K562 (cell line): ENCODE measurements around the gene CHD6. TPM values are rescaled to one million over a fixed set of nuclear protein-coding genes. Genes with fewer than 3 reads are reported as not detected.

Source experiments
- ATAC-seq: fragments of 200-7000 bp; cut with Tn5 transposase; 3 replicates; pipeline ENCODE4 v1.9.1; 2020; ENCODE audit warnings: moderate library complexity
- BruUV-seq: library from RNA; stranded (reverse); fragments of 400-500 nt; replicated peaks from 2 replicates; lab custom pipeline; 2021; lab: Mats Ljungman, UMichigan
- CTCF ChIA-PET: fragments of 300-600 bp; formaldehyde crosslinking; extraction: SDS; loops from one replicate; lab custom pipeline; 2021; ENCODE audit warnings: low intra/inter-chr PET ratio; lab: Yijun Ruan, JAX
- POLR2A ChIA-PET: fragments of 300-600, 350-650 bp; sonication (Branson Sonifier 250); formaldehyde crosslinking; extraction: SDS; loops from one replicate; lab custom pipeline; 2021; ENCODE audit warnings: antibody characterized with exemption, inconsistent platforms; lab: Yijun Ruan, JAX
- DNase-seq, 4 experiments: peaks; one replicate each; pipeline versions ENCODE4 v3.0.0 to v3.0.0-alpha.2; 2011 to 2018; ENCODE audit warnings: low spot score in 3 of 4, mixed read lengths in 3 of 4; ENCODE audit errors: extremely low read depth in 1 of 4
- FAIRE-seq: peaks from 2 replicates; lab custom pipeline; 2011; peaks lifted over from hg19 to GRCh38; lab: Jason Lieb, UNC
- H2AFZ ChIP-seq: 2 replicates; pipeline ENCODE4 v1.6.0; 2011; ENCODE audit warnings: low read depth, low read length, control low read depth, inconsistent platforms
- H3K27ac ChIP-seq: fragments of 200-600 bp; 3 replicates; pipeline ENCODE4 v1.8.0; 2011; ENCODE audit warnings: low read depth, mild to moderate bottlenecking, control low read depth, inconsistent platforms, low read length, moderate library complexity, mixed read lengths; ENCODE audit errors: extremely low read depth
- H3K27me3 ChIP-seq, 2 experiments: fragments of 300-600 bp in 1 of 2; 2 replicates in 1 of 2; 3 replicates in 1 of 2; pipeline versions ENCODE4 v1.6.0 to v1.8.0; 2011; ENCODE audit warnings: inconsistent platforms in 2 of 2, low read length in 2 of 2, mild to moderate bottlenecking in 1 of 2, mixed read lengths in 1 of 2, moderate library complexity in 1 of 2; ENCODE audit not compliant: control insufficient read depth in 2 of 2, insufficient read depth in 2 of 2
- H3K36me3 ChIP-seq: fragments of 300-600 bp; 3 replicates; pipeline ENCODE4 v1.8.0; 2011; ENCODE audit warnings: mild to moderate bottlenecking, low read length, inconsistent platforms; ENCODE audit not compliant: control insufficient read depth, insufficient read depth
- H3K4me1 ChIP-seq, 2 experiments: fragments of 200-600 bp in 1 of 2; replicated peaks in 1 of 2; 2 replicates in 1 of 2; 3 replicates in 1 of 2; pipeline versions ENCODE4 v1.5.1 to v1.8.0; 2011; ENCODE audit warnings: inconsistent platforms in 2 of 2, low read length in 2 of 2, mild to moderate bottlenecking in 1 of 2, mixed read lengths in 1 of 2, moderate library complexity in 1 of 2; ENCODE audit not compliant: control insufficient read depth in 2 of 2, insufficient read depth in 2 of 2
- H3K4me2 ChIP-seq: 2 replicates; pipeline ENCODE4 v1.6.1; 2011; ENCODE audit warnings: low read length, control low read depth, inconsistent platforms, mixed read lengths; ENCODE audit not compliant: insufficient read depth
- H3K4me3 ChIP-seq: fragments of 200-600 bp; sonication (generic), shearing (Covaris generic); 2 replicates; pipeline ENCODE4 v1.5.1; 2016; ENCODE audit warnings: control low read depth, inconsistent platforms
- H3K79me2 ChIP-seq: fragments of 200-600 bp; 3 replicates; pipeline ENCODE4 v1.8.0; 2011; ENCODE audit warnings: low read length, inconsistent platforms; ENCODE audit not compliant: control insufficient read depth, insufficient read depth
- H3K9ac ChIP-seq, 2 experiments: 2 replicates each; pipeline versions ENCODE4 v1.6.0 to v1.6.1; 2011; ENCODE audit warnings: low read depth in 2 of 2, low read length in 2 of 2, control low read depth in 1 of 2, inconsistent platforms in 1 of 2, mild to moderate bottlenecking in 1 of 2, mixed read lengths in 1 of 2; ENCODE audit not compliant: insufficient read depth in 1 of 2
- H3K9me1 ChIP-seq: one replicate; pipeline ENCODE4 v1.6.0; 2011; ENCODE audit warnings: inconsistent platforms, mild to moderate bottlenecking, low read length, moderate library complexity; ENCODE audit not compliant: control insufficient read depth, insufficient read depth
- H3K9me3 ChIP-seq: replicated peaks from 2 replicates; pipeline ENCODE4 v1.5.1; 2011; ENCODE audit warnings: low read depth, low read length, inconsistent platforms; ENCODE audit not compliant: control insufficient read depth, insufficient read depth
- H4K20me1 ChIP-seq: replicated peaks from 2 replicates; pipeline ENCODE4 v1.6.1; 2011; ENCODE audit warnings: low read length, inconsistent platforms, mixed read lengths; ENCODE audit not compliant: control insufficient read depth, insufficient read depth
- ATF1 ChIP-seq, 2 experiments: fragments of 450-650 bp in 1 of 2; IDR thresholded peaks; 2 replicates each; pipeline ENCODE4 v1.6.1; 2016; ENCODE audit warnings: missing compliant biosample characterization in 1 of 2, missing genetic modification characterization in 1 of 2
- GTF2E2 ChIP-seq: fragments of 200-800 bp; sonication (Bioruptor generic); IDR thresholded peaks from 2 replicates; pipeline ENCODE4 v1.6.1; 2016; ENCODE audit warnings: missing genetic modification characterization, missing compliant biosample characterization
- MTA3 ChIP-seq: fragments of 450-650 bp; formaldehyde crosslinking; IDR thresholded peaks from 2 replicates; pipeline ENCODE4 v1.6.1; 2017; ENCODE audit warnings: mild to moderate bottlenecking, borderline replicate concordance
- PKNOX1 ChIP-seq: fragments of 450-650 bp; IDR thresholded peaks from 2 replicates; pipeline ENCODE4 v1.6.1; 2016
- POLR3A ChIP-seq: IDR thresholded peaks from 2 replicates; pipeline ENCODE4 v1.6.1; 2011; ENCODE audit warnings: borderline replicate concordance, mild to moderate bottlenecking, moderate library complexity; ENCODE audit not compliant: insufficient read length, insufficient read depth; ENCODE audit errors: extremely low read depth
- SRF ChIP-seq, 2 experiments: fragments of 250-450, 450-650 bp in 1 of 2; sonication (Bioruptor Pico) in 1 of 2; sonication (generic) in 1 of 2; formaldehyde crosslinking; IDR thresholded peaks; 2 replicates each; pipeline versions ENCODE4 v1.5.0 to v1.5.1; 2020 to 2022; ENCODE audit warnings: mild to moderate bottlenecking in 1 of 2, missing genetic modification reagents in 1 of 2
- TEAD2 ChIP-seq: fragments of 450-650 bp; IDR thresholded peaks from 2 replicates; pipeline ENCODE4 v1.6.1; 2016; ENCODE audit warnings: missing genetic modification characterization, control low read depth, missing compliant biosample characterization
- XRCC4 ChIP-seq: IDR thresholded peaks from one replicate; pipeline ENCODE4 v1.6.1; 2011; ENCODE audit not compliant: insufficient read depth, insufficient read length; ENCODE audit errors: extremely low read depth
- ZBTB26 ChIP-seq: fragments of 450-650 bp; formaldehyde crosslinking; IDR thresholded peaks from 2 replicates; pipeline ENCODE4 v1.4.0; 2022; ENCODE audit warnings: missing genetic modification characterization
- ZNF398 ChIP-seq: fragments of 250-450 bp; sonication (Bioruptor Pico); IDR thresholded peaks from 2 replicates; pipeline ENCODE4 v1.8.0; 2021; ENCODE audit warnings: moderate library complexity, mild to moderate bottlenecking, inconsistent platforms
- ZNF644 ChIP-seq: fragments of 200-800 bp; sonication (Bioruptor generic); IDR thresholded peaks from 2 replicates; pipeline ENCODE4 v1.6.1; 2016; ENCODE audit warnings: low read depth, missing genetic modification characterization, missing compliant biosample characterization
- ZNF695 ChIP-seq: fragments of 450-650 bp; formaldehyde crosslinking; IDR thresholded peaks from 2 replicates; pipeline ENCODE4 v1.4.0; 2020; ENCODE audit warnings: mild to moderate bottlenecking, moderate library complexity
- ZNF785 ChIP-seq: fragments of 250-450 bp; sonication (Bioruptor Pico); IDR thresholded peaks from 2 replicates; pipeline ENCODE4 v1.4.0; 2020; ENCODE audit warnings: mild to moderate bottlenecking
- whole genome bisulfite sequencing: fragments of 100-300 bp; shearing (Covaris generic); methylation state at CpG from one replicate; pipeline ENCODE4 v1.1.6; 2016; ENCODE audit warnings: low coverage, mixed read lengths; ENCODE audit not compliant: insufficient coverage; ENCODE audit errors: missing lambda C conversion rate; 5-methylcytosine and 5-hydroxymethylcytosine counted together
- in situ Hi-C: fragments of 300-500 bp; cut with MboI; formaldehyde crosslinking; loops from 4 replicates; pipeline ENCODE4 v1.15.0; 2018; ENCODE audit warnings: inconsistent platforms, mixed read lengths
- intact Hi-C: fragments of 100-400 bp; cut with micrococcal nuclease; formaldehyde crosslinking; loops from 2 replicates; pipeline ENCODE4 v1.14.2; 2022
- polyA plus RNA-seq, 8 experiments: library from polyadenylated mRNA; depleted of rRNA in 4 of 8; stranded (reverse) in 5 of 8; unstranded in 3 of 8; fragments of >200 nt; fragmentation: Nextera tagmentation in 2 of 8; fragmentation: Illumina TruSeq in 1 of 8; extraction: Ambion mirVana in 2 of 8; extraction: Trizol in 1 of 8; gene quantifications; 2 replicates each; pipeline versions ENCODE4 v1.2.1 to v1.2.3, GENCODE V29; 2011 to 2014; ENCODE audit warnings: inconsistent platforms in 1 of 8, missing spikeins in 1 of 8
- total RNA-seq, 7 experiments: library from RNA; depleted of rRNA in 6 of 7; stranded (reverse); fragments of >200 nt in 6 of 7; fragmentation: Illumina TruSeq in 2 of 7; extraction: Trizol in 2 of 7; gene quantifications; 2 replicates each; pipeline versions ENCODE4 v1.2.1 to v1.2.3, GENCODE V29; 2011 to 2021; ENCODE audit warnings: low replicate concordance in 1 of 7

CHD6 gene
- total and polyA plus RNA-seq, 9 of the 15 experiments (the other 6 are each of a cell fraction or from before 2014, with no cell fraction given), result 3.9 to 24.2 (median 12.8) TPM

- Histone ChIP-seq H3K36me3 (no peaks in the 10 kb centered on the region), H3K9me3 (no peaks in the 10 kb centered on the region), H3K9me1 (no peaks in the 10 kb centered on the region), H3K9ac (no peak overlapping the region), H3K4me3 (no peak overlapping the region), H3K79me2 (peaks cover 7% of the 10 kb centered on the region), H2AFZ (peak overlapping the region; percentile 38; the same call in 1 of the 2 replicates), H3K27me3 (no peaks in the 10 kb centered on the region; a peak in 1 of 5 replicates), H3K4me2 (no peak overlapping the region), H3K27ac (no peak overlapping the region), H4K20me1 (no peaks in the 10 kb centered on the region; the same call in 1 of the 2 replicates), H3K4me1 (peaks cover 5 to 11% of the 10 kb centered on the region in 2 experiments; a peak in 4 of 5 replicates)
- ChIA-PET CTCF (no interaction called here), POLR2A (no interaction called here)
- FAIRE-seq, result no peak
- 3% methylated on average over 2 of the region's 2 CpGs for WGBS
- no peak for DNase-seq
- intact Hi-C loops, result no loop called here
- no TSS peak for BruUV-seq
- no peak for ATAC-seq
- in situ Hi-C loops, result no loop called here
- TF ChIP-seq POLR3A, result no peak
- no peak for TF ChIP-seq ZNF398 (CRISPR knock-in tag)
- no peak for TF ChIP-seq MTA3
- no peak for TF ChIP-seq ZNF785 (CRISPR knock-in tag)
- TF ChIP-seq PKNOX1, result no peak
- TF ChIP-seq ZNF644 (tag), result no peak
- TF ChIP-seq GTF2E2, result no peak
- no peak for TF ChIP-seq TEAD2 (tag)
- no peak for TF ChIP-seq ZBTB26 (CRISPR knock-in tag)
- TF ChIP-seq ATF1 (CRISPR knock-in tag; IDR thresholded peaks at IDR 0.05), result no peak
- TF ChIP-seq ATF1 (tag; IDR thresholded peaks at IDR 0.05), result no peak
- no peak for TF ChIP-seq ZNF695
- TF ChIP-seq SRF (CRISPR knock-in tag; IDR thresholded peaks at IDR 0.05), result no peak
- no peak for TF ChIP-seq XRCC4
Observed at GRCh38 chr20:41621971-41622370, 3.8 kb upstream of the CHD6 start.
